Uterus (tissue), 4 donors: ENCODE results near the gene PLPPR3. TPM values are rescaled to one million over a fixed set of nuclear protein-coding genes. Genes with fewer than 3 reads are reported as not detected.

Source experiments
- DNase-seq, 2 donors: peaks; one replicate each; pipeline ENCODE4 v3.0.0-alpha.2; 2019 to 2020
- H3K27ac ChIP-seq, 2 donors: fragments of 200-600 bp; sonication (generic); 1 replicate in 1 of 2; 2 replicates in 1 of 2; pipeline ENCODE4 v1.5.1; 2016 to 2018
- H3K27me3 ChIP-seq, 2 donors: fragments of 200-600 bp; sonication (generic); one replicate each; pipeline ENCODE4 v1.5.1; 2018 to 2019; ENCODE audit warnings: control low read depth in 1 of 2
- H3K36me3 ChIP-seq, 2 donors: fragments of 200-600 bp; sonication (generic); one replicate each; pipeline ENCODE4 v1.5.1; 2019; ENCODE audit warnings: control low read depth in 1 of 2
- H3K4me1 ChIP-seq, 2 donors: fragments of 200-600 bp; sonication (generic); one replicate each; pipeline ENCODE4 v1.5.1; 2018 to 2019; ENCODE audit warnings: control low read depth in 1 of 2
- H3K4me3 ChIP-seq, 2 donors: fragments of 200-600 bp; sonication (generic); 1 replicate in 1 of 2; 2 replicates in 1 of 2; pipeline ENCODE4 v1.5.1; 2018 to 2019; ENCODE audit warnings: mild to moderate bottlenecking in 1 of 2
- H3K9me3 ChIP-seq, 2 donors: fragments of 200-600 bp; sonication (generic); one replicate each; pipeline ENCODE4 v1.5.1; 2019; ENCODE audit warnings: control low read depth in 1 of 2
- CTCF ChIP-seq, 4 experiments: fragments of 200-600 bp in 2 of 4; fragments of 450-650 bp in 2 of 4; sonication (generic) in 2 of 4; IDR thresholded peaks; one replicate each; pipeline ENCODE4 v1.5.1; 2016 to 2019; ENCODE audit warnings: antibody characterized with exemption in 4 of 4, mild to moderate bottlenecking in 2 of 4, moderate library complexity in 1 of 4
- POLR2A ChIP-seq, 2 donors: fragments of 450-650 bp; IDR thresholded peaks; one replicate each; pipeline ENCODE4 v1.6.1; 2016; ENCODE audit warnings: antibody characterized with exemption in 2 of 2, mild to moderate bottlenecking in 1 of 2, moderate library complexity in 1 of 2
- intact Hi-C: fragments of 100-400 bp; cut with DNase I; formaldehyde crosslinking; loops from one replicate; pipeline ENCODE4 v1.15.1; 2023; ENCODE audit warnings: low total_unique reads
- total RNA-seq, 4 donors: library from RNA; depleted of rRNA in 3 of 4; stranded (reverse); fragments of >200 nt in 3 of 4; gene quantifications; one replicate each; pipeline versions ENCODE4 v1.1.0 to v1.2.4, GENCODE V29; 2014 to 2023
- donor health status: DM: yes; HTN: yes; CAD: no.

The PLPPR3 gene, protein sequence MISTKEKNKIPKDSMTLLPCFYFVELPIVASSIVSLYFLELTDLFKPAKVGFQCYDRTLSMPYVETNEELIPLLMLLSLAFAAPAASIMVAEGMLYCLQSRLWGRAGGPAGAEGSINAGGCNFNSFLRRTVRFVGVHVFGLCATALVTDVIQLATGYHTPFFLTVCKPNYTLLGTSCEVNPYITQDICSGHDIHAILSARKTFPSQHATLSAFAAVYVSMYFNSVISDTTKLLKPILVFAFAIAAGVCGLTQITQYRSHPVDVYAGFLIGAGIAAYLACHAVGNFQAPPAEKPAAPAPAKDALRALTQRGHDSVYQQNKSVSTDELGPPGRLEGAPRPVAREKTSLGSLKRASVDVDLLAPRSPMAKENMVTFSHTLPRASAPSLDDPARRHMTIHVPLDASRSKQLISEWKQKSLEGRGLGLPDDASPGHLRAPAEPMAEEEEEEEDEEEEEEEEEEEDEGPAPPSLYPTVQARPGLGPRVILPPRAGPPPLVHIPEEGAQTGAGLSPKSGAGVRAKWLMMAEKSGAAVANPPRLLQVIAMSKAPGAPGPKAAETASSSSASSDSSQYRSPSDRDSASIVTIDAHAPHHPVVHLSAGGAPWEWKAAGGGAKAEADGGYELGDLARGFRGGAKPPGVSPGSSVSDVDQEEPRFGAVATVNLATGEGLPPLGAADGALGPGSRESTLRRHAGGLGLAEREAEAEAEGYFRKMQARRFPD
- total RNA-seq = 1 to 10 TPM in 1 of 4 donors, not detected in 3; 3.4 TPM

GRCh38 chr19:821825-822503 lies at the start of gene PLPPR3:
Gene PLPPR3 (minus strand): TSS chr19:821955. CDS start chr19:821559, 396 bp downstream.
- no peak for DNase-seq
- intact Hi-C loops = no loop called here
- Histone ChIP-seq H3K4me1 (peaks cover 0 to 14% of the 10 kb centered on the region in 2 donors), H3K27me3 (peaks cover 5 to 11% of the 10 kb centered on the region in 2 donors), H3K4me3 (peak within 1 kb of the TSS in 1 of 2 donors; percentile 19), H3K9me3 (no peaks in the 10 kb centered on the region), H3K27ac (no peak within 1 kb of the TSS), H3K36me3 (no peaks in the 10 kb centered on the region)
- TF ChIP-seq POLR2A (IDR thresholded peaks at IDR 0.05) = no peak
- no peak for TF ChIP-seq CTCF (IDR thresholded peaks at IDR 0.05)

- H3K9me3 ChIP-seq = no peaks in the 10 kb centered on the region
- peaks cover 5 to 17% of the 10 kb centered on the region in 2 donors for H3K4me1 ChIP-seq
- no peak for TF ChIP-seq CTCF (IDR thresholded peaks at IDR 0.05)
- TF ChIP-seq POLR2A (IDR thresholded peaks at IDR 0.05) = no peak
- H3K36me3 ChIP-seq = no peaks in the 10 kb centered on the region
- no peak for DNase-seq
- H3K4me3 ChIP-seq = no peak overlapping the region
- H3K27me3 ChIP-seq = no peaks in the 10 kb centered on the region
- H3K27ac ChIP-seq = peak overlapping the region; percentile 92 to 96
- intact Hi-C loops = no loop called here
Observed at GRCh38 chr19:870963-871401, 49.2 kb upstream of the PLPPR3 start.

- intact Hi-C loops = no loop called here
- Histone ChIP-seq H3K4me3 (no peak overlapping the region), H3K36me3 (no peaks in the 10 kb centered on the region), H3K27me3 (no peaks in the 10 kb centered on the region), H3K9me3 (no peaks in the 10 kb centered on the region), H3K4me1 (peaks cover 5 to 17% of the 10 kb centered on the region in 2 donors), H3K27ac (peak overlapping the region; percentile 92 to 96)
- TF ChIP-seq POLR2A (IDR thresholded peaks at IDR 0.05) (no peak), CTCF (IDR thresholded peaks at IDR 0.05) (no peak)
- no peak for DNase-seq
Observed at GRCh38 chr19:870314-870713, 48.6 kb upstream of the PLPPR3 start.

DNA sequence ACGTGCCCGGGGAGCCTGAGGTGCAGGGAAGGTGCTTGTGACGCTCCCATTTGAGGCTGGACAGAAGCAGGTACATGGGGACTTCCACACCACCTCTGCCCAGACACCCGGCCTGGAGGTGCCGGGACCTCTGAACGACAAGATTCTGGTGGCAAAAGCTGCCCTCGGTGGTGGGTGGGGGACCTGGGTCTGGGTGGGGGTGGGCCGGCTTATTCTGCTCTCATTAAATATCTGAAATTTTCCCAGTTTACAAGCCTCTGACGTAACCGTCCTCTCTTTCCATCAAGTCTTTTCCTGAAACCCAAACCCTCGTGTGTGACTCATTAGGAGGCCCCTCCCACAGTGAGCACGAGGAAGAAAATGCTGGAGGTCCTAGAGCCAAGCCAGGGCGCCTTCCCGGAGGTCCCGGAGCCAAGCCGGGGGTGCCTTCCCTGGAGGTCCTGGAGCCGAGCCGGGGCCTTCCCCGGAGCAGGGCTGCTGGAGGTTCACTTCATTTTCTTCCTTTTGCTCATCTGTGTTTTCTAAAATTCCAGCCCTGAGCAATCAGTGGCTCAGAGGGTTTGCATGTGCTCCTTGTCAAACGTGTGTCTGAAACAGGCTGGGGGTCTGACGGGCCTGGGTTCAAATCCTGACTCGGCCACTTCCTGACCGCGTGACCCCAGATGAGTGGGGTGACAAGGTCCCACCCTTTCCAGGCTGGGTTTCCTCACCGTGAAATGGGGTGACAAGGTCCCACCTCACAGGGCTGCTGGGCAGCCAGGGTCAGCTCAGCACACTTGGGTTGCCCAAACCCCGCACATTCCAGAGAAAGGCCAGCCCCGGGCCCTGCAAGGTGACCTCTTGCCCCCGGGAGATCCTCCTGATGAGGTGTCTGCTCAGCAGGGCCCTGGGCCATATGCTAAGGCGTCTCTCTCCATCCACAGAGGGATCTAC lies 47.8 kb upstream of the PLPPR3 start:
- H3K36me3 ChIP-seq = no peaks in the 10 kb centered on the region
- H3K4me1 ChIP-seq = peaks cover 5 to 17% of the 10 kb centered on the region in 2 donors
- no peaks in the 10 kb centered on the region for H3K9me3 ChIP-seq
- no peak for TF ChIP-seq POLR2A (IDR thresholded peaks at IDR 0.05)
- TF ChIP-seq CTCF (IDR thresholded peaks at IDR 0.05) = no peak
- peak; percentile 94 for DNase-seq
- H3K27ac ChIP-seq = peak overlapping the region; percentile 92 to 96
- intact Hi-C loops = loop anchor here (5.0 to 10.0 kb wide), 2 partner anchors 48 to 115 kb away; partner anchors contain the start of genes KISS1R and WDR18
- H3K27me3 ChIP-seq = no peaks in the 10 kb centered on the region
- H3K4me3 ChIP-seq = no peak overlapping the region
